ENCODE data around the gene IAPP.
"Not testable (repeated sequence)": the region's sequence is repeated elsewhere in the genome, so short reads cannot be mapped to it uniquely, and the experiment has no call there.

IAPP gene

GRCh38 chr12:21381320-21381719 is 8.6 kb downstream of the IAPP start:
- H3K9me3 ChIP-seq (ENCODE audit: control insufficient read depth in 1 of 2, low read length in 2 of 2); H3K27me3 ChIP-seq (ENCODE audit: low read depth, low read length); H3K36me3 ChIP-seq (ENCODE audit: control insufficient read depth in 1 of 2, insufficient read depth in 2 of 2, low read length in 2 of 2); H3K4me3 ChIP-seq (ENCODE audit: low read depth in 1 of 2, low read length in 2 of 2); H3K27ac ChIP-seq (ENCODE audit: low read length); H3K4me1 ChIP-seq (ENCODE audit: control insufficient read depth in 1 of 2, insufficient read depth in 2 of 2, low read length in 2 of 2): not testable (repeated sequence)

- no peaks in the 10 kb centered on the region for H3K36me3 ChIP-seq (ENCODE audit: control insufficient read depth in 1 of 2, insufficient read depth in 2 of 2, low read length in 2 of 2)
- H3K27ac ChIP-seq (ENCODE audit: low read length): no peak overlapping the region
- H3K4me1 ChIP-seq (ENCODE audit: control insufficient read depth in 1 of 2, insufficient read depth in 2 of 2, low read length in 2 of 2): no peaks in the 10 kb centered on the region
- no peak overlapping the region for H3K4me3 ChIP-seq (ENCODE audit: low read depth in 1 of 2, low read length in 2 of 2)
- H3K27me3 ChIP-seq (ENCODE audit: low read depth, low read length): no peaks in the 10 kb centered on the region
- H3K9me3 ChIP-seq (ENCODE audit: control insufficient read depth in 1 of 2, low read length in 2 of 2): no peaks in the 10 kb centered on the region
Measured at GRCh38 chr12:21384261-21384660, 11.6 kb downstream of the IAPP start.

GRCh38 chr12:21387174-21387573 is 14.5 kb downstream of the IAPP start:
- Histone ChIP-seq H3K4me3 (ENCODE audit: low read depth in 1 of 2, low read length in 2 of 2) (no peak overlapping the region), H3K4me1 (ENCODE audit: control insufficient read depth in 1 of 2, insufficient read depth in 2 of 2, low read length in 2 of 2) (no peaks in the 10 kb centered on the region), H3K27me3 (ENCODE audit: low read depth, low read length) (no peaks in the 10 kb centered on the region), H3K9me3 (ENCODE audit: control insufficient read depth in 1 of 2, low read length in 2 of 2) (no peaks in the 10 kb centered on the region), H3K36me3 (ENCODE audit: control insufficient read depth in 1 of 2, insufficient read depth in 2 of 2, low read length in 2 of 2) (no peaks in the 10 kb centered on the region), H3K27ac (ENCODE audit: low read length) (no peak overlapping the region)

GRCh38 chr12:21392384-21392783 is 19.7 kb downstream of the IAPP start:
- Histone ChIP-seq H3K27me3 (ENCODE audit: low read depth, low read length) (no peaks in the 10 kb centered on the region), H3K27ac (ENCODE audit: low read length) (no peak overlapping the region), H3K4me1 (ENCODE audit: control insufficient read depth in 1 of 2, insufficient read depth in 2 of 2, low read length in 2 of 2) (no peaks in the 10 kb centered on the region), H3K9me3 (ENCODE audit: control insufficient read depth in 1 of 2, low read length in 2 of 2) (no peaks in the 10 kb centered on the region), H3K4me3 (ENCODE audit: low read depth in 1 of 2, low read length in 2 of 2) (no peak overlapping the region), H3K36me3 (ENCODE audit: control insufficient read depth in 1 of 2, insufficient read depth in 2 of 2, low read length in 2 of 2) (no peaks in the 10 kb centered on the region)

- not testable (repeated sequence) for H3K27ac ChIP-seq (ENCODE audit: low read length); H3K9me3 ChIP-seq (ENCODE audit: control insufficient read depth in 1 of 2, low read length in 2 of 2); H3K27me3 ChIP-seq (ENCODE audit: low read depth, low read length); H3K4me1 ChIP-seq (ENCODE audit: control insufficient read depth in 1 of 2, insufficient read depth in 2 of 2, low read length in 2 of 2); H3K4me3 ChIP-seq (ENCODE audit: low read depth in 1 of 2, low read length in 2 of 2); H3K36me3 ChIP-seq (ENCODE audit: control insufficient read depth in 1 of 2, insufficient read depth in 2 of 2, low read length in 2 of 2)
Measured at GRCh38 chr12:21394828-21395626, 22.3 kb downstream of the IAPP start.

GRCh38 chr12:21413369-21414277 is 40.9 kb downstream of the IAPP start:
- H3K27me3 ChIP-seq (ENCODE audit: low read depth, low read length): no peaks in the 10 kb centered on the region
- no peaks in the 10 kb centered on the region for H3K36me3 ChIP-seq (ENCODE audit: control insufficient read depth in 1 of 2, insufficient read depth in 2 of 2, low read length in 2 of 2)
- H3K4me3 ChIP-seq (ENCODE audit: low read depth in 1 of 2, low read length in 2 of 2): no peak overlapping the region
- no peaks in the 10 kb centered on the region for H3K9me3 ChIP-seq (ENCODE audit: control insufficient read depth in 1 of 2, low read length in 2 of 2)
- no peak overlapping the region for H3K27ac ChIP-seq (ENCODE audit: low read length)
- no peaks in the 10 kb centered on the region for H3K4me1 ChIP-seq (ENCODE audit: control insufficient read depth in 1 of 2, insufficient read depth in 2 of 2, low read length in 2 of 2)

- no peak overlapping the region for H3K27ac ChIP-seq (ENCODE audit: low read length)
- H3K9me3 ChIP-seq (ENCODE audit: control insufficient read depth in 1 of 2, low read length in 2 of 2): no peaks in the 10 kb centered on the region
- H3K4me3 ChIP-seq (ENCODE audit: low read depth in 1 of 2, low read length in 2 of 2): no peak overlapping the region
- no peaks in the 10 kb centered on the region for H3K36me3 ChIP-seq (ENCODE audit: control insufficient read depth in 1 of 2, insufficient read depth in 2 of 2, low read length in 2 of 2)
- no peaks in the 10 kb centered on the region for H3K27me3 ChIP-seq (ENCODE audit: low read depth, low read length)
- no peaks in the 10 kb centered on the region for H3K4me1 ChIP-seq (ENCODE audit: control insufficient read depth in 1 of 2, insufficient read depth in 2 of 2, low read length in 2 of 2)
Measured at GRCh38 chr12:21416511-21417121, 43.9 kb downstream of the IAPP start.

- H3K27ac ChIP-seq (ENCODE audit: low read length); H3K36me3 ChIP-seq (ENCODE audit: control insufficient read depth in 1 of 2, insufficient read depth in 2 of 2, low read length in 2 of 2); H3K4me3 ChIP-seq (ENCODE audit: low read depth in 1 of 2, low read length in 2 of 2); H3K4me1 ChIP-seq (ENCODE audit: control insufficient read depth in 1 of 2, insufficient read depth in 2 of 2, low read length in 2 of 2); H3K9me3 ChIP-seq (ENCODE audit: control insufficient read depth in 1 of 2, low read length in 2 of 2); H3K27me3 ChIP-seq (ENCODE audit: low read depth, low read length): not testable (repeated sequence)
Measured at GRCh38 chr12:21418398-21418797, 45.7 kb downstream of the IAPP start.

GRCh38 chr12:21419009-21419699 is 46.5 kb downstream of the IAPP start:
- H3K27ac ChIP-seq (ENCODE audit: low read length); H3K27me3 ChIP-seq (ENCODE audit: low read depth, low read length); H3K36me3 ChIP-seq (ENCODE audit: control insufficient read depth in 1 of 2, insufficient read depth in 2 of 2, low read length in 2 of 2); H3K4me1 ChIP-seq (ENCODE audit: control insufficient read depth in 1 of 2, insufficient read depth in 2 of 2, low read length in 2 of 2); H3K4me3 ChIP-seq (ENCODE audit: low read depth in 1 of 2, low read length in 2 of 2); H3K9me3 ChIP-seq (ENCODE audit: control insufficient read depth in 1 of 2, low read length in 2 of 2): not testable (repeated sequence)

GRCh38 chr12:21428241-21428640 is 55.5 kb downstream of the IAPP start:
- Histone ChIP-seq H3K36me3 (ENCODE audit: control insufficient read depth in 1 of 2, insufficient read depth in 2 of 2, low read length in 2 of 2) (no peaks in the 10 kb centered on the region), H3K27ac (ENCODE audit: low read length) (no peak overlapping the region), H3K27me3 (ENCODE audit: low read depth, low read length) (peaks cover 4% of the 10 kb centered on the region), H3K4me3 (ENCODE audit: low read depth in 1 of 2, low read length in 2 of 2) (no peak overlapping the region), H3K4me1 (ENCODE audit: control insufficient read depth in 1 of 2, insufficient read depth in 2 of 2, low read length in 2 of 2) (no peaks in the 10 kb centered on the region), H3K9me3 (ENCODE audit: control insufficient read depth in 1 of 2, low read length in 2 of 2) (no peaks in the 10 kb centered on the region)

Data from muscle layer of duodenum (tissue), 2 donors.